NCI-H2171 treated with DMSO at 0.1 percent for 48 hours (cell line): ENCODE data around the gene RAB15.

Source experiments
- DNase-seq: peaks from one replicate; lab custom pipeline; 2025; lab: John Stamatoyannopoulos, UW

Gene RAB15

GRCh38 chr14:64910847-64911495, 61.2 kb downstream of the RAB15 start:
- DNase-seq = peak; percentile 68

- no peak for DNase-seq
Measured at GRCh38 chr14:64906022-64906421, 66.1 kb downstream of the RAB15 start.

- DNase-seq = no peak
Measured at GRCh38 chr14:64899958-64900357, 72.2 kb downstream of the RAB15 start.
